Activated CD8-positive, alpha-beta memory T cell treated with anti-CD3 and anti-CD28 coated beads for 4 hours (primary cell): ENCODE measurements around the gene EMILIN3.
A peak's percentile ranks its signal among the peaks of the same experiment; 100 is the strongest.

Experiments
- DNase-seq, 2 donors: peaks; one replicate each; pipeline ENCODE4 v3.0.0-alpha.2; 2020; ENCODE audit warnings: low read depth in 2 of 2

The EMILIN3 gene

GRCh38 chr20:41347523-41348429, 18.8 kb downstream of the EMILIN3 start:
- no peak for DNase-seq

GRCh38 chr20:41345729-41346067, 20.9 kb downstream of the EMILIN3 start:
- DNase-seq, result no peak

- no peak for DNase-seq
Observed at GRCh38 chr20:41344938-41345728, 21.5 kb downstream of the EMILIN3 start.

GRCh38 chr20:41344477-41344876, 22.1 kb downstream of the EMILIN3 start:
- DNase-seq, result no peak

GRCh38 chr20:41342474-41343464, 23.8 kb downstream of the EMILIN3 start:
- no peak for DNase-seq

- DNase-seq, result no peak
Observed at GRCh38 chr20:41340327-41341055, 26.1 kb downstream of the EMILIN3 start, which contains the start of gene LPIN3. LPIN3 (plus strand) TSS chr20:41340821; CDS start chr20:41345804, 4,983 bp downstream.

- DNase-seq, result peak; percentile 61 to 63
Observed at GRCh38 chr20:41339957-41340326, 26.7 kb downstream of the EMILIN3 start.

GRCh38 chr20:41336711-41337492, 29.7 kb downstream of the EMILIN3 start:
- DNase-seq, result no peak

- no peak for DNase-seq
Observed at GRCh38 chr20:41335591-41335990, 31.0 kb downstream of the EMILIN3 start.

- no peak for DNase-seq
Observed at GRCh38 chr20:41334443-41335421, 31.9 kb downstream of the EMILIN3 start.

GRCh38 chr20:41334036-41334435, 32.6 kb downstream of the EMILIN3 start:
- no peak for DNase-seq

GRCh38 chr20:41331731-41332130, 34.9 kb downstream of the EMILIN3 start:
- no peak for DNase-seq

GRCh38 chr20:41330941-41331340, 35.7 kb downstream of the EMILIN3 start:
- DNase-seq, result no peak

- no peak for DNase-seq
Observed at GRCh38 chr20:41330343-41330720, 36.3 kb downstream of the EMILIN3 start.

- DNase-seq, result peak; percentile 38 to 57
Observed at GRCh38 chr20:41329435-41330342, 36.9 kb downstream of the EMILIN3 start.

GRCh38 chr20:41327178-41327577, 39.4 kb downstream of the EMILIN3 start:
- DNase-seq, result no peak

GRCh38 chr20:41320976-41321375, 45.6 kb downstream of the EMILIN3 start:
- no peak for DNase-seq

- DNase-seq, result no peak
Observed at GRCh38 chr20:41320441-41320840, 46.2 kb downstream of the EMILIN3 start.
